Activated CD4-positive, alpha-beta T cell treated with anti-CD3 and anti-CD28 coated beads for 48 hours (primary cell): ENCODE results near the gene WDR41.
"Not testable (repeated sequence)": the region's sequence is repeated elsewhere in the genome, so short reads cannot be mapped to it uniquely, and the experiment has no call there.

Experiments used
- DNase-seq: peaks from one replicate; pipeline ENCODE4 v3.0.0-alpha.2; 2020

The WDR41 gene, protein sequence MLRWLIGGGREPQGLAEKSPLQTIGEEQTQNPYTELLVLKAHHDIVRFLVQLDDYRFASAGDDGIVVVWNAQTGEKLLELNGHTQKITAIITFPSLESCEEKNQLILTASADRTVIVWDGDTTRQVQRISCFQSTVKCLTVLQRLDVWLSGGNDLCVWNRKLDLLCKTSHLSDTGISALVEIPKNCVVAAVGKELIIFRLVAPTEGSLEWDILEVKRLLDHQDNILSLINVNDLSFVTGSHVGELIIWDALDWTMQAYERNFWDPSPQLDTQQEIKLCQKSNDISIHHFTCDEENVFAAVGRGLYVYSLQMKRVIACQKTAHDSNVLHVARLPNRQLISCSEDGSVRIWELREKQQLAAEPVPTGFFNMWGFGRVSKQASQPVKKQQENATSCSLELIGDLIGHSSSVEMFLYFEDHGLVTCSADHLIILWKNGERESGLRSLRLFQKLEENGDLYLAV

GRCh38 chr5:77491783-77492652 is at the start of gene WDR41:
Gene WDR41, minus strand, starts transcription at chr5:77492316. Its CDS starts 96 bp downstream, at chr5:77492220.
- DNase-seq: peak; percentile 90

DNA sequence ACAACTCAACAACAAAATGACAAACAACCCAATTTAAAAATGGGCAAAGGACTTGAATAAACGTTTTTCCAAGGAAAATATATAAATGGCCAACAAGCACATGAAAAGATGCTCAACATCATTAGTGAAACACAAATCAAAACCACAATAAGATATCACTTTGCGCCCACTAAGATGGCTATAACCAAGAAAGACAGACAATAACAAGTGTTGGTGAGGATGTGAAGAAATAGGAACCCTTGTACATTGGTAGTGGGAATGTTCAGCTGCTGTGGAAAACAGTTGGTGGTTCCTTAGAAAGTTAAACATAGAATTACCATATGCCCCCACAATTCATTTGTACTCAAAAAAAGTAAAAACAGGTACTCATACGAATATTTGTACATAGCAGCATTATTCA is 39.2 kb upstream of the WDR41 start:
- no peak for DNase-seq

GRCh38 chr5:77518304-77518703 is 26.2 kb upstream of the WDR41 start:
- DNase-seq: no peak

GRCh38 chr5:77514457-77514856 is 22.3 kb upstream of the WDR41 start:
- DNase-seq: no peak

DNA sequence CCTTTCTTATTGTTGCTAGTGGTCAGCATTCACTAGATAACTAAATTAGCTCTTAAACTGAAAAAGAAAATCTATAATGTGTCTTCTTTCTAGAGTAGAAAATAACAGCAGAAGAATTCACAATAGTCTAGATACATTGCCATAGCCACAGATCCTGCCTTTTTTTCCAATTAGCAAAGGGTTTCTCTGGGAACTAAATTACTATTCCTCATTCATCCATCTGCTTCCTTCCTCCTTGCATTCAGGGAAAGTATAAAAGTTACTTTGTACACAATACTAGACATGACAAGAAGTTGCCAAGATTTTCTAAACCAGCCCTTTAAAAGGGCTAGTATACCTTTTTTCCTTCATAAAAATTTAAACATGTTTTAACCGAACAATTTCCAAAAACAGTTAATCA is 21.2 kb upstream of the WDR41 start:
- DNase-seq: no peak

DNA sequence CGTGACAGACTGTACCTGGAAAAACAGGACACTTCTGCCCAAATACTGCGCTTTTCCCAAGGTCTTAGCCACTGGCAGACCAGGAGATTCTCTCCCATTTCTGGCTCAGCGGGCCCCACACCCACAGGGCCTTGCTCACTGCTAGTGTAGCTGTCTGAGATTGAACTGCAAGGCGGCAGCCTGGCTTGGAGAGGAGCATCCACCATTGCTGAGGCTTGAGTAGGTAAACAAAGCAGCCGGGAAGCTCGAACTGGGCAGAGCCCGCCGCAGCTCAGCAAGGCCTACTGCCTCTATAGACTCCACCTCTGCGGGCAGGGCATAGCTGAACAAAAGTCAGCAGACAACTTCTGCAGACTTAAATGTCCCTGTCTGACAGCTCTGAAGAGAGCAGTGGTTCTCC is 9.0 kb upstream of the WDR41 start:
- not testable (repeated sequence) for DNase-seq

GRCh38 chr5:77499973-77500372 is 7.9 kb upstream of the WDR41 start:
- DNase-seq: no peak

DNA sequence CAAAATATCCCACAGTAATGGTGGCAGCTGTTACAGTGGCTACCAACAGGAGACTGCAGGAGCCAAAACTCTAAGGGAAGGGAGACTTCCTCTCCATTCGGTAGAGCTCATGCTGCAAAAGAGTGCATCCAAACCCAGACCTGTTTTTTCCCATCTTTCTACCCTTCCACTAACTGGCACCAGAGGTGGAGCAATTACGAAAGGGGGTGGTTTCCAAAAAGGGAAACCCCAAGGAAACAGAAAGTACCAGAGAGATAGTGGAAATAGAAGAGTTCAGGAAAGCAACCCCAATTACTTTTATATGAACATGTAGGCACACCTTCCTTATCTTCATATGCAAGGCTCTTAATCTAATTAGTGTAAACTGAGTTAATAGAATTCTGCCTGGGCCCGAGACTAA is 7.3 kb upstream of the WDR41 start:
- DNase-seq: no peak

DNA sequence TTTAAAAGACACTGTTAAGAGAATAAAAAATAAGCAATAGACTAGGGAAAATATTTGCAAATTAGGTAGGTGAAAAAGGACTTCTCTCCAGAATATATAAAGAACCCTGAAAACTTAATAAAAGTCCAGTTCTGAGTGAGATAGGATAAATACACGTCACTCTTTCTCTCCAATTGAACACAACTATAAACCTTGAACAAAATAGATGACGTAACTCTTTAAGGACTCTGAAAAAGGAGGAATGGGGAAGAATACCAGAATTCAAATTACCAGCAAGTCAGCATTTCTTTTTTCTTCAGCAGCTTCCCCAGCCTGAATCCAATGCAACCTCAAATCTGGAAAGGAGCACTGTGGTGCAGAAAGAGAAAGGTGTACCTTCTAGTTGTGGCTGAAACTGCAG is 6.8 kb upstream of the WDR41 start:
- no peak for DNase-seq

DNA sequence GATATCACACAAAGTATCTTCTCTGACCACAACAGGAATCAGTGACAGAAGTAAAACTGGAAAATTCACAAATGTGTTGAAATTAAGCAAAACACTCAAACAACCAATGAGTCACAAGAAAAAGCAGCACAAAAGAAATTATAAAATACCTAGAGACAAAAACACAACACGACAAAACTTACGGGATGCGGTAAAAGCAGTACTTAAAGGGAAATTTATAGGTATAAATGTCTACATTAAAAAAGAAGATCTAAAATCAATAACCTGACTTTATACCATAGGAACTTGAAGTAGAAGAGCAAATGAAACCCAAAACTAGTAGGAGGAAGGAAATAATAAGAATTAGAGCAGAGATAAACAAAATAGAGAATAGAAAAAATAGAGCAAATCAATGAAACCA is 2.8 kb upstream of the WDR41 start:
- DNase-seq: no peak

GRCh38 chr5:77492653-77493000 is 511 bp upstream of the WDR41 start:
- no peak for DNase-seq

- not testable (repeated sequence) for DNase-seq
Observed at GRCh38 chr5:77490741-77491344, 1.3 kb downstream of the WDR41 start.

DNA sequence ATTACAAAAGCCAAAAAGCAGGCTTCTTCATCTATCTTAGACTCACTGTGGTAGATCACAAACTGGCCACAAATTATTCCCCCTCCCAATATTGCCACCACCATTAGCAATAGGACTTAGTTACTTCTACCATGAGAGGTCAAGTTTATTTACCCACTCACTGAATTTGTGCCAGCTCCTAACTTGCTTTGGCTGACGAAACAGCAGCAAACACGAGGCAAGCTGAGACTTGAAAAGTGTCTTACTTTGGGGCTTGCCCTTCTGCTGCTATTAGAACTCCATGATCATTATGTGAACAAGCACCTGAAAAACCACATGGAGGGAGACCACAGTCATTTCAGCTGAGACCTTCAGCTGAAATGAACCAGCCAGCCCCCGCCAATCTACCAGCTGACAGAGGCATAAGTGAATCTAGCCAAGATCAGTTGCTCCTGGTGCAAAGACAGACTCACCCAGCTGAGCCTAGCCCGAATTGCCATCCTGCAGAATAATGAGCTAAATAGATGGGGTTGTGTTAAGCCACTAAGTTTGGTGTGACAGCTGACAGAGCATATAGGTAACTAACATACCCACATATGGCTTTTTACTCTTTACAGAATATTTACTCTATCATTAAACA is 5.7 kb downstream of the WDR41 start:
- DNase-seq: no peak

DNA sequence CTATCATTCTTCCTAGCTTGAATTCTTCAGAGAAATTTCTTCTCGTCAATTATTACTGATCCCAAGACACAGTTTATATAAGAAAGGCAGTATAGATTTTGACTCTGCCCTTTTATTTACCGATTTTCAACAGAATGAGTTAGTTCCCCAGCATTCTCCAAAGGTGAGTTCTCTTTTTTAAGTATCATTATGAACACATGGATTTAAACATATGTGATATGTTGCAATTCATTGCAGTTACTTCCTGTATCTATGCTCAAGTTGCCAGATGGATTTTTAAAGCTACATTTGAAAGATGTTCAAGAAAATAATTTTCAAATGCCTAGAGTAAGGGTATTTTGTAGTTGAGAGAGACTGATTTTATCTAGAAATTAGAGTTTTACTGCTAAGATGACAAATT is 8.4 kb downstream of the WDR41 start:
- no peak for DNase-seq

DNA sequence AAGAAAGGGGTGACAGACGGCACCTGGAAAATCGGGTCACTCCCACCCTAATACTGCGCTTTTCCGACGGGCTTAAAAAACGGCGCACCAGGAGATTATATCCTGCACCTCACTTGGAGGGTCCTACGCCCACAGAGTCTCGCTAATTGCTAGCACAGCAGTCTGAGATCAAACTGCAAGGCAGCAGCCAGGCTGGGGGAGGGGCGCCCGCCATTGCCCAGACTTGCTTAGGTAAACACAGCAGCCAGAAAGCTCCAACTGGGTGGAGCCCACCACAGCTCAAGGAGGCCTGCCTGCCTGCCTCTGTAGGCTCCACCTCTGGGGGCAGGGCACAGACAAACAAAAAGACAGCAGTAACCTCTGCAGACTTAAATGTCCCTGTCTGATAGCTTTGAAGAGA is 17.1 kb downstream of the WDR41 start:
- DNase-seq: not testable (repeated sequence)

DNA sequence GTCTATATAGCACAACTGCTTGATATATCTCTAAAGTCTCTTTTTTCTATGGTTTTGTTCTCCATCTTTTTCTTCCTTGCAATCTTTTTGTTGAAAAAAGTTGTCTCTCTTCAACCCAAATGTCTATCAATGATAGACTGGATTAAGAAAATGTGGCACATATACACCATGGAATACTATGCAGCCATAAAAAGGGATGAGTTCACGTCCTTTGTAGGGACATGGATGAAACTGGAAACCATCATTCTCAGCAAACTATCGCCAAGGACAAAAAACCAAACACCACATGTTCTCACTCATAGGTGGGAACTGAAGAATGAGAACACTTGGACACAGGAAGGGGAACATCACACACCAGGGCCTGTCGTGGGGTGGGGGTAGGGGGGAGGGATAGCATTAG is 23.2 kb downstream of the WDR41 start:
- DNase-seq: not testable (repeated sequence)

GRCh38 chr5:77463905-77464304 is 28.2 kb downstream of the WDR41 start:
- DNase-seq: no peak

DNA sequence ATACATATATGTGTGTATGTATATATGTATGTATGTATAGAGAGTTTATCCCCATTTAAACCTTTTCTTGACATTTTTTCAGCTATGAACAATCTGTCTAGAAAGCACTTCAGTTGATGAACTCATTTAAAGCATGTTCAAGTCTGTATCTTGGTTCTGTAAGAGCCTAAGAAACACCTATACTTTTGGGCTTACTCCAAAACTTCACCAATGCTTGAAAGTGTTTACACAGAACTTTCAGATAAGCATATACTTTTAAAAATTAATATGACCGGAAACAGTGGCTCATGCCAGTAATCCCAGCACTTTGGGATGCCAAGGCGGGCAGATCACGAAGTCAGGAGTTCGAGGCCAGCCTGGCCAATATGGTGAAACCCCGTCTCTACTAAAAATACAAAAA is 30.8 kb downstream of the WDR41 start:
- no peak for DNase-seq

- no peak for DNase-seq
Observed at GRCh38 chr5:77454123-77454522, 38.0 kb downstream of the WDR41 start.

- DNase-seq: no peak
Observed at GRCh38 chr5:77452351-77452750, 39.8 kb downstream of the WDR41 start.

- no peak for DNase-seq
Observed at GRCh38 chr5:77449981-77450380, 42.1 kb downstream of the WDR41 start.

DNA sequence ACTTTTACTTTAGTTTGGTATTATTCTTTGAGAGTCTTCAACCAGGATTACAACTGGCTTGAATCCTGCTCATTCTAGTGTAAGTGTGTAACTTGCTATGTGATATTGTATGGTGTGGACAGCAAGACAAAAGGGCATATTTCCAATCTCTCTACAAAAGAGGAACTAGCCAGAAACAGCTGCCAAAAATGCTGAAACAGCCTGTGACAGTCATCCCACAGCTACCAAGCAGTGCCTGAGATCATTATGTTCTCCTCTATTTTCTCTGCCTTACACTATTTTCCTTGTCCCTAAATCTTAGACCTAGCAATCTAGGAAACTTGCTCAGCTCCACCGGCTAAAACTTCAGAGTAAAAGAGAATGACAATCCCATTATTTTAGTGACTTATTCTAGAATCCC is 42.8 kb downstream of the WDR41 start:
- DNase-seq: no peak

GRCh38 chr5:77448831-77449230 is 43.3 kb downstream of the WDR41 start:
- DNase-seq: no peak
